ENCODE results near the gene SLC1A2. TPM values are rescaled to one million over a fixed set of nuclear protein-coding genes. Genes with fewer than 3 reads are reported as not detected.

The SLC1A2 gene
- total RNA-seq, 1 donor from 2014 or later = 0.07 TPM

GRCh38 chr11:35332524-35332923 is 86.8 kb downstream of the SLC1A2 start:
- no peaks in the 10 kb centered on the region for H3K36me3 Mint-ChIP-seq (ENCODE audit: insufficient read depth)
- TF ChIP-seq, protein P1, sequence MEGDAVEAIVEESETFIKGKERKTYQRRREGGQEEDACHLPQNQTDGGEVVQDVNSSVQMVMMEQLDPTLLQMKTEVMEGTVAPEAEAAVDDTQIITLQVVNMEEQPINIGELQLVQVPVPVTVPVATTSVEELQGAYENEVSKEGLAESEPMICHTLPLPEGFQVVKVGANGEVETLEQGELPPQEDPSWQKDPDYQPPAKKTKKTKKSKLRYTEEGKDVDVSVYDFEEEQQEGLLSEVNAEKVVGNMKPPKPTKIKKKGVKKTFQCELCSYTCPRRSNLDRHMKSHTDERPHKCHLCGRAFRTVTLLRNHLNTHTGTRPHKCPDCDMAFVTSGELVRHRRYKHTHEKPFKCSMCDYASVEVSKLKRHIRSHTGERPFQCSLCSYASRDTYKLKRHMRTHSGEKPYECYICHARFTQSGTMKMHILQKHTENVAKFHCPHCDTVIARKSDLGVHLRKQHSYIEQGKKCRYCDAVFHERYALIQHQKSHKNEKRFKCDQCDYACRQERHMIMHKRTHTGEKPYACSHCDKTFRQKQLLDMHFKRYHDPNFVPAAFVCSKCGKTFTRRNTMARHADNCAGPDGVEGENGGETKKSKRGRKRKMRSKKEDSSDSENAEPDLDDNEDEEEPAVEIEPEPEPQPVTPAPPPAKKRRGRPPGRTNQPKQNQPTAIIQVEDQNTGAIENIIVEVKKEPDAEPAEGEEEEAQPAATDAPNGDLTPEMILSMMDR (IDR thresholded peaks at IDR 0.05; ENCODE audit: unreplicated experiment) = no peak

DNA sequence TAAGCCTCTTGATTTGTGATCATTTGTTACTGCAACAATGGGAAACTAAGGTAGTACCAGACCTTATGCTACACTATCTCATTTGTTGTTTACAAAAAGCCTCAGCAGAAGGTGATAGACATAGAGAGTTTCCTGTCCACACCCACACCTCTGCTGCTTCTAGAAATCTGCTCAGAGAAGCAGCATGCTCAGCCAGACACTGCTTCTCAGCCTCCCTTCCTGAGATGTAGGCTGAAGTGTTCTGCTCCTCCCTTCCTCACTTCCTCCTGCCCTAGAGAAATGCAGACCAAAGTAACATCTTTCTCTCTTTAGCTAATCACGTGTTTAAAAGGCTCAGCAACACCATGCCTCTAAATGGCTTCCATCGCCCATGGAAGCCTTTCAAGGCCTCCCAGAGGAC is 88.4 kb downstream of the SLC1A2 start:
- TF ChIP-seq, protein P1 (IDR thresholded peaks at IDR 0.05; ENCODE audit: unreplicated experiment) = no peak
- no peaks in the 10 kb centered on the region for H3K9me3 Mint-ChIP-seq (ENCODE audit: low read depth)
- H3K36me3 Mint-ChIP-seq (ENCODE audit: insufficient read depth) = no peaks in the 10 kb centered on the region
- H3K4me3 Mint-ChIP-seq (ENCODE audit: low read depth) = no peak overlapping the region
- no peaks in the 10 kb centered on the region for H3K4me1 Mint-ChIP-seq (ENCODE audit: low read depth)
- H3K27ac Mint-ChIP-seq = no peak overlapping the region
- H3K27me3 Mint-ChIP-seq = peaks cover 12% of the 10 kb centered on the region
- DNase-seq (ENCODE audit: low spot score, unreplicated experiment) = no peak

More at GRCh38 chr11:35332524-35332923, 86.8 kb downstream of the SLC1A2 start:
- Mint-ChIP-seq H3K27me3 (peaks cover 12% of the 10 kb centered on the region), H3K4me1 (ENCODE audit: low read depth) (no peaks in the 10 kb centered on the region), H3K9me3 (ENCODE audit: low read depth) (no peaks in the 10 kb centered on the region), H3K4me3 (ENCODE audit: low read depth) (no peak overlapping the region), H3K27ac (no peak overlapping the region)
- DNase-seq (ENCODE audit: low spot score, unreplicated experiment) = no peak

GRCh38 chr11:35330156-35330889 is 89.0 kb downstream of the SLC1A2 start:
- H3K27ac Mint-ChIP-seq = no peak overlapping the region
- no peaks in the 10 kb centered on the region for H3K4me1 Mint-ChIP-seq (ENCODE audit: low read depth)
- no peaks in the 10 kb centered on the region for H3K36me3 Mint-ChIP-seq (ENCODE audit: insufficient read depth)
- TF ChIP-seq, protein P1 (IDR thresholded peaks at IDR 0.05; ENCODE audit: unreplicated experiment) = no peak
- H3K4me3 Mint-ChIP-seq (ENCODE audit: low read depth) = no peak overlapping the region
- DNase-seq (ENCODE audit: low spot score, unreplicated experiment) = no peak
- H3K27me3 Mint-ChIP-seq = peaks cover 14% of the 10 kb centered on the region
- no peaks in the 10 kb centered on the region for H3K9me3 Mint-ChIP-seq (ENCODE audit: low read depth)

DNA sequence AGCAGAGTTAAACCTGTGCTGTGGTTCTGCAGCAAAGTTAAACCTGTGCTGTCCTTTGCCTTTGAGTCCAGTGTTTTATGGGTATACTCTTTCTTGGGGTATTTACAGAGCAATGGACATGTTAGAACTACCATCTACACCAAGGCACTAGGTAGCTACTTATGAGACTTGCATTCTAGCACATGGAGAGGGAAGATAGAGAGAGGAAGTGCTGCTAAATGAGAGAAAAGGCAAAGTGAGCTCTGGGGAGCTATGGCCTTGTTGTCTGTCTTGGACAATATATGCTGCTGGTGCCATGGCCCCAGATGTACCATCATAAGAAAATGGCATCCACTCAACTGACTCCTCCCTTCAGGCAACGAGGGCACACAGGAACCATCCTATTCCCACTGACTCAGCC is 91.5 kb downstream of the SLC1A2 start:
- H3K27me3 Mint-ChIP-seq = peaks cover 17% of the 10 kb centered on the region
- H3K4me1 Mint-ChIP-seq (ENCODE audit: low read depth) = no peaks in the 10 kb centered on the region
- no peak overlapping the region for H3K4me3 Mint-ChIP-seq (ENCODE audit: low read depth)
- no peaks in the 10 kb centered on the region for H3K9me3 Mint-ChIP-seq (ENCODE audit: low read depth)
- no peak overlapping the region for H3K27ac Mint-ChIP-seq
- TF ChIP-seq, protein P1 (IDR thresholded peaks at IDR 0.05; ENCODE audit: unreplicated experiment) = no peak
- no peaks in the 10 kb centered on the region for H3K36me3 Mint-ChIP-seq (ENCODE audit: insufficient read depth)
- no peak for DNase-seq (ENCODE audit: low spot score, unreplicated experiment)

DNA sequence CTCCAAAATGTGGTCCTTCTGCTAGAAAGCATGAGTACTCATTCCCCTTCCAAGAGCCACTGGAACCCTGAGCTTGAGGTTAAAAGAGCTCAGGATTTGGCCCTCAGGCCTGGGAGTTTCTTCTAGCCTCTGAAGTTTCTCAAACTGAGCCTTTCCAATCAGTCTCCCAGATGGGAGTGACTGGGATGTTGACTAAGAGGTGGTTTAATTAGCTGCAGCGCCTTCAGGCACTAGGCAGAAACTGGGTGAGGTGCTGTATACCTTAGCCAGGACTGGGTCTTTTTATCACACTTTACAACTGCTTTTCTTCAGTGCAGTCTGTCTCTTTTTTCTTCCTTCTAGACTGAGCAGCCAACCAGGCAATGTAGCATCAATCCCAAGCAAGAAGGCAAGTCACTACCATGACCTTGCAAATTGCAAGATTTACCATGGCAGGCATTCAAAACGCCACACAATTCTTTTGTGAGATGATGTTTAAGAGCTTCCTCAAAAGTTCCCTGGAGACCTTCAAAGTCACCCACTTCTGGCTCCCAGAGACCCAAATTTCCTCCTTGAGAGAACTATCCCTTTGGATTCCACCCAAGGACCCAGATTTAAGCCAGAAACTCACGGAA is 93.0 kb downstream of the SLC1A2 start:
- Mint-ChIP-seq H3K36me3 (ENCODE audit: insufficient read depth) (no peaks in the 10 kb centered on the region), H3K27ac (no peak overlapping the region), H3K27me3 (peaks cover 25% of the 10 kb centered on the region), H3K4me1 (ENCODE audit: low read depth) (no peaks in the 10 kb centered on the region), H3K9me3 (ENCODE audit: low read depth) (no peaks in the 10 kb centered on the region), H3K4me3 (ENCODE audit: low read depth) (no peak overlapping the region)
- no peak for DNase-seq (ENCODE audit: low spot score, unreplicated experiment)
- TF ChIP-seq, protein P1 (IDR thresholded peaks at IDR 0.05; ENCODE audit: unreplicated experiment) = no peak
